A549 (cell line): ENCODE measurements around the gene SETDB1. TPM values are rescaled to one million over a fixed set of nuclear protein-coding genes. Genes with fewer than 3 reads are reported as not detected.

Source experiments
- ATAC-seq, 2 experiments: fragments of 200-7000 bp in 1 of 2; fragments of >200 bp in 1 of 2; cut with Nextera tagmentation in 1 of 2; cut with Tn5 transposase in 1 of 2; 3 replicates each; pipeline versions ENCODE4 v1.8.0 to v1.9.1; 2018 to 2020; ENCODE audit warnings: mild to moderate bottlenecking in 1 of 2, moderate library complexity in 1 of 2
- CTCF ChIA-PET: fragments of 300-600 bp; sonication (Branson Sonifier 250); formaldehyde crosslinking; extraction: SDS; loops from one replicate; lab custom pipeline; 2021; ENCODE audit warnings: antibody characterized with exemption, inconsistent platforms; lab: Yijun Ruan, JAX
- POLR2A ChIA-PET: fragments of 350-600 bp; formaldehyde crosslinking; extraction: SDS; loops from one replicate; lab custom pipeline; 2021; ENCODE audit warnings: antibody characterized with exemption, inconsistent platforms; lab: Yijun Ruan, JAX
- DNase-seq, 2 experiments: peaks; one replicate each; pipeline versions ENCODE4 v3.0.0 to v3.0.0-alpha.2; 2011 to 2016; ENCODE audit warnings: low read depth in 1 of 2, low spot score in 1 of 2
- FAIRE-seq: peaks from 2 replicates; lab custom pipeline; 2011; peaks lifted over from hg19 to GRCh38; lab: Jason Lieb, UNC
- H3K27ac ChIP-seq, 2 experiments: fragments of >200 bp; sonication (Bioruptor Twin); formaldehyde crosslinking; 3 replicates each; pipeline ENCODE4 v1.5.1; 2016 to 2017
- H3K4me1 ChIP-seq: fragments of >200 bp; sonication (Bioruptor Twin); formaldehyde crosslinking; 3 replicates; pipeline ENCODE4 v1.6.1; 2016
- H3K4me2 ChIP-seq: fragments of >200 bp; sonication (Bioruptor Twin); formaldehyde crosslinking; 3 replicates; pipeline ENCODE4 v1.6.1; 2016
- H3K4me3 ChIP-seq: fragments of >200 bp; sonication (Bioruptor Twin); formaldehyde crosslinking; 3 replicates; pipeline ENCODE4 v1.5.1; 2016
- H3K9me3 ChIP-seq: fragments of >200 bp; sonication (Bioruptor Twin); formaldehyde crosslinking; 3 replicates; pipeline ENCODE4 v1.6.1; 2016
- BHLHE40 ChIP-seq: IDR thresholded peaks from 2 replicates; pipeline ENCODE4 v1.6.1; 2012; ENCODE audit warnings: low read depth, low read length, inconsistent platforms
- CHD4 ChIP-seq: fragments of 200-600 bp; sonication (generic); IDR thresholded peaks from 2 replicates; pipeline ENCODE4 v1.6.1; 2016; ENCODE audit warnings: antibody characterized with exemption, mild to moderate bottlenecking, borderline replicate concordance
- EHMT2 ChIP-seq: fragments of 200-600 bp; sonication (generic); IDR thresholded peaks from 2 replicates; pipeline ENCODE4 v1.6.1; 2016; ENCODE audit warnings: antibody characterized with exemption, low read depth, mild to moderate bottlenecking, moderate library complexity
- HDAC2 ChIP-seq: fragments of 200-600 bp; sonication (generic); IDR thresholded peaks from 2 replicates; pipeline ENCODE4 v1.6.1; 2016
- HOXB13 ChIP-seq: fragments of 250-450 bp; sonication (Bioruptor Pico); IDR thresholded peaks from 2 replicates; pipeline ENCODE4 v1.5.0; 2020; ENCODE audit warnings: low read depth, mild to moderate bottlenecking, moderate library complexity
- HOXB5 ChIP-seq: fragments of 250-450 bp; sonication (Bioruptor Pico); IDR thresholded peaks from 2 replicates; pipeline ENCODE4 v1.5.0; 2020; ENCODE audit warnings: mild to moderate bottlenecking, moderate library complexity
- KDM1A ChIP-seq: fragments of 200-600 bp; sonication (generic); IDR thresholded peaks from 2 replicates; pipeline ENCODE4 v1.6.1; 2016; ENCODE audit warnings: low read depth, mild to moderate bottlenecking
- KDM5A ChIP-seq: fragments of 200-600 bp; sonication (generic); IDR thresholded peaks from 2 replicates; pipeline ENCODE4 v1.6.1; 2016; ENCODE audit warnings: antibody characterized with exemption, mild to moderate bottlenecking
- MAFK ChIP-seq: fragments of 450-650 bp; IDR thresholded peaks from 2 replicates; pipeline ENCODE4 v1.6.1; 2014; ENCODE audit not compliant: partially characterized antibody
- MAX ChIP-seq: IDR thresholded peaks from 2 replicates; pipeline ENCODE4 v1.6.1; 2012
- MYC ChIP-seq: IDR thresholded peaks from 2 replicates; pipeline ENCODE4 v1.6.1; 2012; ENCODE audit warnings: mild to moderate bottlenecking, inconsistent platforms, low read length, improper control_type of control experiment, borderline replicate concordance
- NR3C1 ChIP-seq: fragments of >200 bp; sonication (Bioruptor Twin); formaldehyde crosslinking; IDR thresholded peaks from 3 replicates; pipeline ENCODE4 v1.6.1; 2017
- POLR2AphosphoS2 ChIP-seq: conservative IDR thresholded peaks from 2 replicates; pipeline ENCODE4 v1.6.1; 2012; ENCODE audit warnings: low read length, improper control_type of control experiment, inconsistent platforms
- RARB ChIP-seq: fragments of 250-450 bp; sonication (Bioruptor Pico); IDR thresholded peaks from 2 replicates; pipeline ENCODE4 v1.8.0; 2021; ENCODE audit warnings: mild to moderate bottlenecking, moderate library complexity
- RCOR1 ChIP-seq: fragments of 150-350 bp; IDR thresholded peaks from 2 replicates; pipeline ENCODE4 v1.6.1; 2014; ENCODE audit warnings: antibody characterized with exemption, low read length, low read depth
- RNF2 ChIP-seq: fragments of 200-600 bp; sonication (generic); IDR thresholded peaks from 2 replicates; pipeline ENCODE4 v1.6.1; 2016; ENCODE audit warnings: low read depth, mild to moderate bottlenecking, antibody characterized with exemption, moderate library complexity, borderline replicate concordance
- SMC3 ChIP-seq: fragments of >200 bp; sonication (Bioruptor Twin); formaldehyde crosslinking; IDR thresholded peaks from 3 replicates; pipeline ENCODE4 v1.6.1; 2018; ENCODE audit warnings: inconsistent platforms
- TP53 ChIP-seq: fragments of 250-450 bp; sonication (Bioruptor Pico); IDR thresholded peaks from 2 replicates; pipeline ENCODE4 v1.5.0; 2021; ENCODE audit warnings: mild to moderate bottlenecking, moderate library complexity
- ZSCAN20 ChIP-seq: fragments of 250-450 bp; sonication (Bioruptor Pico); IDR thresholded peaks from 2 replicates; pipeline ENCODE4 v1.8.0; 2022; ENCODE audit warnings: mild to moderate bottlenecking, moderate library complexity
- WGBS: methylation state at CpG from one replicate; pipeline ENCODE4 v1.1.6; 2017; ENCODE audit errors: missing lambda C conversion rate; 5-methylcytosine and 5-hydroxymethylcytosine counted together
- polyA plus RNA-seq, 4 experiments: library from polyadenylated mRNA; depleted of rRNA in 3 of 4; stranded (reverse); fragments of >200 nt; fragmentation: RNase III in 1 of 4; extraction: RNeasy Plus Mini Kit Qiagen cat#74134 plus additional on column Dnase treatment in 1 of 4; gene quantifications; 2 replicates in 3 of 4; 3 replicates in 1 of 4; pipeline ENCODE4 v1.2.3, GENCODE V29; 2011 to 2017
- TF ChIP-seq, protein P1 (sequence below): fragments of >200 bp; sonication (Bioruptor Twin); formaldehyde crosslinking; IDR thresholded peaks from 3 replicates; pipeline ENCODE4 v1.6.1; 2016
- TF ChIP-seq, protein P2 (sequence below): IDR thresholded peaks from 2 replicates; pipeline ENCODE4 v1.6.1; 2012

SETDB1 gene
- polyA plus RNA-seq, 2 of the 4 experiments (the other 2 are of a cell fraction), result 25.1 to 56.9 TPM

DNA sequence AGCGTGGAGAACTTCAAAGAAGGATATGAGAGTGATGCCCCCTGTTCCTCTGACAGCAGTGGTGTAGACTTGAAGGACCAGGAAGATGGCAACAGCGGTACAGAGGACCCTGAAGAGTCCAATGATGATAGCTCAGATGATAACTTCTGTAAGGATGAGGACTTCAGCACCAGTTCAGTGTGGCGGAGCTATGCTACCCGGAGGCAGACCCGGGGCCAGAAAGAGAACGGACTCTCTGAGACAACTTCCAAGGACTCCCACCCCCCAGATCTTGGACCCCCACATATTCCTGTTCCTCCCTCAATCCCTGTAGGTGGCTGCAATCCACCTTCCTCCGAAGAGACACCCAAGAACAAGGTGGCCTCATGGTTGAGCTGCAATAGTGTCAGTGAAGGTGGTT, 34.5 kb downstream of the SETDB1 start:
- no peak overlapping the region for H3K4me3 ChIP-seq
- no peaks in the 10 kb centered on the region for H3K9me3 ChIP-seq
- CTCF ChIA-PET, result interaction anchor here (0.6 to 4.6 kb wide), 3 partner anchors 12 to 20 kb away, joined by 3 to 30 read pairs (median 5); no protein-coding TSS in a partner anchor
- no peak overlapping the region for H3K27ac ChIP-seq
- 98% methylated on average over 7 of the region's 7 CpGs for WGBS
- no peak for TF ChIP-seq MAX
- TF ChIP-seq, protein P1, sequence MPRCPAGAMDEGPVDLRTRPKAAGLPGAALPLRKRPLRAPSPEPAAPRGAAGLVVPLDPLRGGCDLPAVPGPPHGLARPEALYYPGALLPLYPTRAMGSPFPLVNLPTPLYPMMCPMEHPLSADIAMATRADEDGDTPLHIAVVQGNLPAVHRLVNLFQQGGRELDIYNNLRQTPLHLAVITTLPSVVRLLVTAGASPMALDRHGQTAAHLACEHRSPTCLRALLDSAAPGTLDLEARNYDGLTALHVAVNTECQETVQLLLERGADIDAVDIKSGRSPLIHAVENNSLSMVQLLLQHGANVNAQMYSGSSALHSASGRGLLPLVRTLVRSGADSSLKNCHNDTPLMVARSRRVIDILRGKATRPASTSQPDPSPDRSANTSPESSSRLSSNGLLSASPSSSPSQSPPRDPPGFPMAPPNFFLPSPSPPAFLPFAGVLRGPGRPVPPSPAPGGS, result no peak
- no peak for TF ChIP-seq POLR2AphosphoS2
- TF ChIP-seq HOXB5 (CRISPR knock-in tag), result no peak
- no peak for TF ChIP-seq KDM1A
- TF ChIP-seq NR3C1, result no peak
- FAIRE-seq (no peak), ATAC-seq (no peak), DNase-seq (no peak)
- H3K4me1 ChIP-seq, result no peaks in the 10 kb centered on the region
- no peak overlapping the region for H3K4me2 ChIP-seq
- POLR2A ChIA-PET, result no interaction called here

DNA sequence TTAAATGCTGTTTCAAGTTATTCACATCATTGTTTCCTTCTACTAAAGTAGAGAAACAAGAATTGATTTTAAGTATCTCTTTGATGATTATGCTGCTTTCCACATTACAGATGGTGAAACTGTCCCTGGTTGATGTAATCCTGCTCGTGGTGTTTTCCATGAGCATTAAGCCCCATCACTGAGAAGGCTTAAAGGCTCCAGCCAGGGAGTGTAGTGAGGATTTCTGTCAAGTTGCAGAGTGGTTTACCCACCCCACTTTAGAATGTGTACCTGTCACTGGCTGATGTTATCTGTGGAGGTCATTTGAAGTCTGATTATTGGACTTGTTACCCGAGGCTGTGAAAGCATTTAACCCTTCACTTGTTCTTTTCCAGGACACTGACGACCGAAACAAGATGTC, 35.6 kb downstream of the SETDB1 start:
- Histone ChIP-seq H3K4me1 (no peaks in the 10 kb centered on the region), H3K27ac (no peak overlapping the region), H3K4me2 (no peak overlapping the region), H3K4me3 (no peak overlapping the region), H3K9me3 (no peaks in the 10 kb centered on the region)
- WGBS, result 65% methylated on average over 4 of the region's 4 CpGs
- POLR2A ChIA-PET, result no interaction called here
- ATAC-seq (no peak), DNase-seq (no peak), FAIRE-seq (no peak)
- CTCF ChIA-PET, result interaction anchor here (0.6 to 1.8 kb wide), 3 partner anchors 18 to 21 kb away, joined by 3 to 5 read pairs (median 3); no protein-coding TSS in a partner anchor
- no peak for TF ChIP-seq BHLHE40
- TF ChIP-seq KDM5A, result no peak
- TF ChIP-seq KDM1A, result no peak
- TF ChIP-seq HDAC2, result no peak
- no peak for TF ChIP-seq SMC3
- no peak for TF ChIP-seq RNF2
- TF ChIP-seq HOXB13, result no peak
- TF ChIP-seq CHD4, result no peak
- TF ChIP-seq RARB (CRISPR knock-in tag), result no peak
- TF ChIP-seq RCOR1, result no peak
- no peak for TF ChIP-seq EHMT2
- TF ChIP-seq MYC, result no peak
- TF ChIP-seq TP53 (CRISPR knock-in tag), result no peak
- no peak for TF ChIP-seq ZSCAN20 (CRISPR knock-in tag)
- TF ChIP-seq, protein P2, sequence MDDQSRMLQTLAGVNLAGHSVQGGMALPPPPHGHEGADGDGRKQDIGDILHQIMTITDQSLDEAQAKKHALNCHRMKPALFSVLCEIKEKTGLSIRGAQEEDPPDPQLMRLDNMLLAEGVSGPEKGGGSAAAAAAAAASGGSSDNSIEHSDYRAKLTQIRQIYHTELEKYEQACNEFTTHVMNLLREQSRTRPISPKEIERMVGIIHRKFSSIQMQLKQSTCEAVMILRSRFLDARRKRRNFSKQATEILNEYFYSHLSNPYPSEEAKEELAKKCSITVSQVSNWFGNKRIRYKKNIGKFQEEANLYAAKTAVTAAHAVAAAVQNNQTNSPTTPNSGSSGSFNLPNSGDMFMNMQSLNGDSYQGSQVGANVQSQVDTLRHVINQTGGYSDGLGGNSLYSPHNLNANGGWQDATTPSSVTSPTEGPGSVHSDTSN, result no peak

DNA sequence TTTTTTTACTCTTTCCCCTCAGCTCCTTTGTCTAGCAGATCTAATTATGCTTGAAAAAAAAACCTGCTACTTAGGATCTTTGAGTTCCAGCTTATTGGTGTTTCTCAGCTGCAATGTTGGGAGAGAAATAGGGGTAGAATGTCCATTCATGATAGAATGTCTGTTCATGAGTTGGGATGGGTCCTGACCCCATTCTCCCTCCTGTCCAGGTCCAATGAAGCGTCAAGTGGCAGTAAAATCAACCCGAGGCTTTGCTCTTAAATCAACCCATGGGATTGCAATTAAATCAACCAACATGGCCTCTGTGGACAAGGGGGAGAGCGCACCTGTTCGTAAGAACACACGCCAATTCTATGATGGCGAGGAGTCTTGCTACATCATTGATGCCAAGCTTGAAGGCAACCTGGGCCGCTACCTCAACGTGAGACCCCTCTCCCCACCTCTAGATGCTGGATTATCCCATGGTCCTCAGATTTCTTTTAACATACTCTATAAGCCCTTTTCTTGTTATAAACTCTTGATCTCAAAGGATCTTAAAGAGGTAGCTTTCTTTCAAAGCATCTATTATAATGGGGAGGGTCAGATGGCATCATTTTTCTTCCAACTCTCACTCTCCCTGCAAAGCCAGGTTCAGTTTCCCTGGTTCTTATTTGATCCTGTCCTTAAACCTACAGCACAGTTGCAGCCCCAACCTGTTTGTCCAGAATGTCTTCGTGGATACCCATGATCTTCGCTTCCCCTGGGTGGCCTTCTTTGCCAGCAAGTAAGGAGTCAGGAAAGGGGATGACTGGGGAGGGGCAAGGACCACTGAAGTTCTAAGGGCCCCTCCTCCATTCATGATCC, 37.4 kb downstream of the SETDB1 start:
- no peak for DNase-seq
- WGBS, result 94% methylated on average over 10 of the region's 10 CpGs
- ATAC-seq, result no peak
- Histone ChIP-seq H3K9me3 (no peaks in the 10 kb centered on the region), H3K4me1 (no peaks in the 10 kb centered on the region), H3K27ac (no peak overlapping the region), H3K4me3 (no peak overlapping the region), H3K4me2 (no peak overlapping the region)
- FAIRE-seq, result no peak
- POLR2A ChIA-PET, result interaction anchor here (0.6 kb wide), 1 partner anchor 267 kb away, joined by 4 read pairs; no protein-coding TSS in a partner anchor
- CTCF ChIA-PET, result interaction anchor here (0.6 to 4.8 kb wide), 8 partner anchors 11 to 41 kb away, joined by 3 to 44 read pairs (median 4); partner anchors contain the start of genes ANXA9 and CERS2
- TF ChIP-seq POLR2AphosphoS2 (0 out of 2 replicates have a peak, but pooled peaks have one; percentile 47), MAFK (no peak)
